Measurements from ENCODE around the gene TBX1.

The TBX1 gene

DNA sequence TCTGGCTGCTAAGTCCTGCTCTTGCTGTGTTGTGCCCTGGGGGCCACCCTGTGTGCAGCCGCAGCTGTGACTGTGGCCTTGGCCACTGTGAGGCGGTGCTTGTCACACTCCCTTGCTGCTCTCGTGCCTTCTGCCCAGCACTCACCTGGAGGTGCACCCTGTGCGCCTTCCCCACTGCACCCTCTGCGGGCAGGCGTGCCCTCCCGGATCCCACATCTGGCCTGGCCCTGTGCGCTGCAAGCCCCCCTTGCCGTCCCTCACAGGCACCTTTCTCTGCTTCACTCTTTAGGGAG, 27.2 kb downstream of the TBX1 start:
- Histone ChIP-seq H3K23ac (ENCODE audit: low read length) (no peak overlapping the region), H2AK5ac (ENCODE audit: low read length) (no peak overlapping the region), H3K4me2 (ENCODE audit: low read length) (no peak overlapping the region), H4K12ac (ENCODE audit: low read depth, low read length) (no peak overlapping the region), H3K27me3 (ENCODE audit: insufficient read depth, low read length) (no peaks in the 10 kb centered on the region), H3K27ac (ENCODE audit: low read depth, low read length) (no peak overlapping the region), H3K14ac (ENCODE audit: low read length) (no peak overlapping the region), H2BK5ac (ENCODE audit: low read depth, low read length, poor library complexity) (no peak overlapping the region), H3K4me1 (ENCODE audit: control insufficient read depth in 1 of 2, insufficient read depth in 2 of 2, low read length in 2 of 2) (no peaks in the 10 kb centered on the region), H3K9ac (ENCODE audit: low read length) (no peak overlapping the region), H3K79me2 (ENCODE audit: control insufficient read depth, insufficient read depth, low read length, poor library complexity) (no peaks in the 10 kb centered on the region), H3K18ac (ENCODE audit: low read length) (no peak overlapping the region), H3K9me3 (ENCODE audit: insufficient read depth, low read depth, low read length) (peaks cover 4% of the 10 kb centered on the region), H2AFZ (ENCODE audit: insufficient read depth, low read length, poor library complexity) (no peak overlapping the region), H3K36me3 (ENCODE audit: control insufficient read depth in 1 of 2, insufficient read depth in 2 of 2, low read length in 2 of 2) (peaks cover 11 to 14% of the 10 kb centered on the region in 2 experiments), H4K8ac (ENCODE audit: low read depth, low read length) (no peak overlapping the region), H3K4ac (ENCODE audit: low read depth, low read length) (no peak overlapping the region), H2BK12ac (ENCODE audit: low read length) (no peak overlapping the region), H2BK120ac (ENCODE audit: insufficient read depth, low read length, poor library complexity) (no peak overlapping the region), H3K4me3 (ENCODE audit: low read depth, low read length) (no peak overlapping the region), H4K91ac (ENCODE audit: low read depth, low read length) (no peak overlapping the region), H3K79me1 (ENCODE audit: low read length) (no peaks in the 10 kb centered on the region)
- DNase-seq = no peak
- no CpG with 5 or more reads among the region's 9 CpGs for WGBS (ENCODE audit: extremely low coverage, insufficient coverage, insufficient read length)

DNA sequence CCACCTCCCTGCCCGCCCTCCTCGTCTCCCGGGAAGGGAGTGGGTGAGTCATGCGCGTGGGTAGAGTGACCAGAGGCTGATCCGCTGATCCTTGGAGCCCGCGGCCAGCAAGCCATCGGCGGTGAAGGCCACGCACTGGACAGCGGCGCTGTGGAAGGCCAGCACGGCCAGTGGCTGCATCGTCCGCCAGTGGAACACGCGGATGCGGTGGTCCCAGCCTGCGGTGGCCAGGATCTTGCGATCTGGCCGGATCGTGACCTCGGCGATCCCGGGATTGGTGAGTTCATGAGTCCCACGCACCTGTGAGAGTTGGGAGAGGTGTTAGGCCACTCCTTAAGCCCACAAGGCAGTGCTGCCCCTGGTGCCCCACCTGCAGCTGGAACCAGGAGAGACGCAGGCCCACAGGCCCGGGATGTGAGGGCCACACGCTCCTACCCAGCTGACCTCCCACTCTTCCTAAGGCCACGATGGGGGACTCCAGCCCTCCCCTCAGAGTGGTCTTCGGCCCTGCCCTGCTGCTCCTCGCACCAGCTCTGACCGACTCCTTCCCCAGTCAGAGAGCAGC, 28.2 kb downstream of the TBX1 start:
- H2AK5ac ChIP-seq (ENCODE audit: low read length) = no peak overlapping the region
- no peaks in the 10 kb centered on the region for H3K79me2 ChIP-seq (ENCODE audit: control insufficient read depth, insufficient read depth, low read length, poor library complexity)
- H2AFZ ChIP-seq (ENCODE audit: insufficient read depth, low read length, poor library complexity) = no peak overlapping the region
- H3K27ac ChIP-seq (ENCODE audit: low read depth, low read length) = no peak overlapping the region
- no peak for DNase-seq
- H2BK120ac ChIP-seq (ENCODE audit: insufficient read depth, low read length, poor library complexity) = no peak overlapping the region
- H3K14ac ChIP-seq (ENCODE audit: low read length) = no peak overlapping the region
- H3K9me3 ChIP-seq (ENCODE audit: insufficient read depth, low read depth, low read length) = peaks cover 4% of the 10 kb centered on the region
- no peak overlapping the region for H3K4me2 ChIP-seq (ENCODE audit: low read length)
- H2BK5ac ChIP-seq (ENCODE audit: low read depth, low read length, poor library complexity) = no peak overlapping the region
- no peak overlapping the region for H3K18ac ChIP-seq (ENCODE audit: low read length)
- no peak overlapping the region for H3K4me3 ChIP-seq (ENCODE audit: low read depth, low read length)
- H3K4ac ChIP-seq (ENCODE audit: low read depth, low read length) = no peak overlapping the region
- no CpG with 5 or more reads among the region's 34 CpGs for WGBS (ENCODE audit: extremely low coverage, insufficient coverage, insufficient read length)
- H3K23ac ChIP-seq (ENCODE audit: low read length) = no peak overlapping the region
- no peak overlapping the region for H3K9ac ChIP-seq (ENCODE audit: low read length)
- H3K79me1 ChIP-seq (ENCODE audit: low read length) = no peaks in the 10 kb centered on the region
- H4K8ac ChIP-seq (ENCODE audit: low read depth, low read length) = no peak overlapping the region
- peaks cover 11 to 14% of the 10 kb centered on the region in 2 experiments for H3K36me3 ChIP-seq (ENCODE audit: control insufficient read depth in 1 of 2, insufficient read depth in 2 of 2, low read length in 2 of 2)
- H2BK12ac ChIP-seq (ENCODE audit: low read length) = no peak overlapping the region
- no peak overlapping the region for H4K12ac ChIP-seq (ENCODE audit: low read depth, low read length)
- no peak overlapping the region for H4K91ac ChIP-seq (ENCODE audit: low read depth, low read length)
- no peaks in the 10 kb centered on the region for H3K4me1 ChIP-seq (ENCODE audit: control insufficient read depth in 1 of 2, insufficient read depth in 2 of 2, low read length in 2 of 2)
- H3K27me3 ChIP-seq (ENCODE audit: insufficient read depth, low read length) = no peaks in the 10 kb centered on the region

- H3K4me2 ChIP-seq (ENCODE audit: low read length) = no peak overlapping the region
- no peak overlapping the region for H3K14ac ChIP-seq (ENCODE audit: low read length)
- no peak overlapping the region for H3K18ac ChIP-seq (ENCODE audit: low read length)
- no peak overlapping the region for H3K4ac ChIP-seq (ENCODE audit: low read depth, low read length)
- H3K27me3 ChIP-seq (ENCODE audit: insufficient read depth, low read length) = no peaks in the 10 kb centered on the region
- H3K4me1 ChIP-seq (ENCODE audit: control insufficient read depth in 1 of 2, insufficient read depth in 2 of 2, low read length in 2 of 2) = no peaks in the 10 kb centered on the region
- H2BK120ac ChIP-seq (ENCODE audit: insufficient read depth, low read length, poor library complexity) = no peak overlapping the region
- no peak overlapping the region for H2BK5ac ChIP-seq (ENCODE audit: low read depth, low read length, poor library complexity)
- H2AFZ ChIP-seq (ENCODE audit: insufficient read depth, low read length, poor library complexity) = no peak overlapping the region
- H3K23ac ChIP-seq (ENCODE audit: low read length) = no peak overlapping the region
- no peak overlapping the region for H2BK12ac ChIP-seq (ENCODE audit: low read length)
- no peak overlapping the region for H4K12ac ChIP-seq (ENCODE audit: low read depth, low read length)
- no peak overlapping the region for H3K4me3 ChIP-seq (ENCODE audit: low read depth, low read length)
- no CpG with 5 or more reads among the region's 16 CpGs for WGBS (ENCODE audit: extremely low coverage, insufficient coverage, insufficient read length)
- DNase-seq = no peak
- H3K9ac ChIP-seq (ENCODE audit: low read length) = no peak overlapping the region
- no peak overlapping the region for H4K8ac ChIP-seq (ENCODE audit: low read depth, low read length)
- no peaks in the 10 kb centered on the region for H3K79me2 ChIP-seq (ENCODE audit: control insufficient read depth, insufficient read depth, low read length, poor library complexity)
- H3K27ac ChIP-seq (ENCODE audit: low read depth, low read length) = no peak overlapping the region
- no peaks in the 10 kb centered on the region for H3K79me1 ChIP-seq (ENCODE audit: low read length)
- peaks cover 11 to 14% of the 10 kb centered on the region in 2 experiments for H3K36me3 ChIP-seq (ENCODE audit: control insufficient read depth in 1 of 2, insufficient read depth in 2 of 2, low read length in 2 of 2)
- peaks cover 4% of the 10 kb centered on the region for H3K9me3 ChIP-seq (ENCODE audit: insufficient read depth, low read depth, low read length)
- H4K91ac ChIP-seq (ENCODE audit: low read depth, low read length) = no peak overlapping the region
- H2AK5ac ChIP-seq (ENCODE audit: low read length) = no peak overlapping the region
These were observed 28.8 kb downstream of the TBX1 start for GRCh38 chr22:19789406-19789805.

DNA sequence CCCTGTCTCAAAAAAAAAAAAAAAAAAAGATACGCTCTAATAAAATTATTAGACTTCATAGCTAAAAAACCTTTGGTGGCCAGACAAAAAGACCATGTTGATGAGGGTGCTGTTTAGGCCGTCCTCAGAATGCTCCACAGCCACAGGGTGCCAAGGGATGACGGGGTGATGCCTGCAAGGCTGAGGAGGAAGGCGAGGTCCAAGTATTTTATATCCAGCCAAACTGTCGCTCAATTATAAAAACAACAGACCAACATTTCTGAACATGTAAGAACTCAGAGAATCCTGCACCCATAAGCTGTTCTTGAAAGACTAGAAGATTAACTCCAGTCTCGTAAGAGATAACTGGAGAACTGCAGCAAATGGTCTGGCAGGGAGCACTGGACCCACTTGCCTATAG, 29.2 kb downstream of the TBX1 start:
- Histone ChIP-seq H3K9ac (ENCODE audit: low read length) (no peak overlapping the region), H3K27me3 (ENCODE audit: insufficient read depth, low read length) (no peaks in the 10 kb centered on the region), H3K79me2 (ENCODE audit: control insufficient read depth, insufficient read depth, low read length, poor library complexity) (no peaks in the 10 kb centered on the region), H3K18ac (ENCODE audit: low read length) (no peak overlapping the region), H2AK5ac (ENCODE audit: low read length) (no peak overlapping the region), H3K9me3 (ENCODE audit: insufficient read depth, low read depth, low read length) (peaks cover 4% of the 10 kb centered on the region), H2BK5ac (ENCODE audit: low read depth, low read length, poor library complexity) (no peak overlapping the region), H3K4ac (ENCODE audit: low read depth, low read length) (no peak overlapping the region), H4K12ac (ENCODE audit: low read depth, low read length) (no peak overlapping the region), H4K91ac (ENCODE audit: low read depth, low read length) (no peak overlapping the region), H3K27ac (ENCODE audit: low read depth, low read length) (no peak overlapping the region), H3K4me2 (ENCODE audit: low read length) (no peak overlapping the region), H2AFZ (ENCODE audit: insufficient read depth, low read length, poor library complexity) (no peak overlapping the region), H2BK120ac (ENCODE audit: insufficient read depth, low read length, poor library complexity) (no peak overlapping the region), H3K36me3 (ENCODE audit: control insufficient read depth in 1 of 2, insufficient read depth in 2 of 2, low read length in 2 of 2) (peaks cover 11 to 14% of the 10 kb centered on the region in 2 experiments), H4K8ac (ENCODE audit: low read depth, low read length) (no peak overlapping the region), H3K4me3 (ENCODE audit: low read depth, low read length) (no peak overlapping the region), H3K79me1 (ENCODE audit: low read length) (no peaks in the 10 kb centered on the region), H3K23ac (ENCODE audit: low read length) (no peak overlapping the region), H2BK12ac (ENCODE audit: low read length) (no peak overlapping the region), H3K14ac (ENCODE audit: low read length) (no peak overlapping the region), H3K4me1 (ENCODE audit: control insufficient read depth in 1 of 2, insufficient read depth in 2 of 2, low read length in 2 of 2) (no peaks in the 10 kb centered on the region)
- no CpG with 5 or more reads among the region's 6 CpGs for WGBS (ENCODE audit: extremely low coverage, insufficient coverage, insufficient read length)
- no peak for DNase-seq
